ENCODE data around the gene RAP1GAP2. TPM values are rescaled to one million over a fixed set of nuclear protein-coding genes. Genes with fewer than 3 reads are reported as not detected.

Gene RAP1GAP2
- total RNA-seq, 4 donors from 2014 or later, result 7.4 to 13.1 (median 10.7) TPM

- Histone ChIP-seq H3K27me3 (no peaks in the 10 kb centered on the region), H3K9me3 (no peaks in the 10 kb centered on the region), H3K27ac (replicated peaks in 1 of 4) (no peak overlapping the region), H3K36me3 (no peaks in the 10 kb centered on the region), H3K4me3 (no peak overlapping the region), H3K4me1 (peaks cover 0 to 7% (median 0%) of the 10 kb centered on the region in 4 donors)
- intact Hi-C loops (cut with DNase I), result no loop called here
- 77% methylated on average over 10 of the region's 18 CpGs for WGBS
- DNase-seq (ENCODE audit: extremely low spot score), result no peak
- TF ChIP-seq POLR2AphosphoS5 (IDR thresholded peaks at IDR 0.05), result no peak
- TF ChIP-seq POLR2A (IDR thresholded peaks at IDR 0.05; ENCODE audit: low read depth), result no peak
- TF ChIP-seq, protein P1, sequence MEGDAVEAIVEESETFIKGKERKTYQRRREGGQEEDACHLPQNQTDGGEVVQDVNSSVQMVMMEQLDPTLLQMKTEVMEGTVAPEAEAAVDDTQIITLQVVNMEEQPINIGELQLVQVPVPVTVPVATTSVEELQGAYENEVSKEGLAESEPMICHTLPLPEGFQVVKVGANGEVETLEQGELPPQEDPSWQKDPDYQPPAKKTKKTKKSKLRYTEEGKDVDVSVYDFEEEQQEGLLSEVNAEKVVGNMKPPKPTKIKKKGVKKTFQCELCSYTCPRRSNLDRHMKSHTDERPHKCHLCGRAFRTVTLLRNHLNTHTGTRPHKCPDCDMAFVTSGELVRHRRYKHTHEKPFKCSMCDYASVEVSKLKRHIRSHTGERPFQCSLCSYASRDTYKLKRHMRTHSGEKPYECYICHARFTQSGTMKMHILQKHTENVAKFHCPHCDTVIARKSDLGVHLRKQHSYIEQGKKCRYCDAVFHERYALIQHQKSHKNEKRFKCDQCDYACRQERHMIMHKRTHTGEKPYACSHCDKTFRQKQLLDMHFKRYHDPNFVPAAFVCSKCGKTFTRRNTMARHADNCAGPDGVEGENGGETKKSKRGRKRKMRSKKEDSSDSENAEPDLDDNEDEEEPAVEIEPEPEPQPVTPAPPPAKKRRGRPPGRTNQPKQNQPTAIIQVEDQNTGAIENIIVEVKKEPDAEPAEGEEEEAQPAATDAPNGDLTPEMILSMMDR (IDR thresholded peaks at IDR 0.05), result no peak
- no peak for TF ChIP-seq EP300 (IDR thresholded peaks at IDR 0.05)
These were observed 125.2 kb downstream of the RAP1GAP2 start for GRCh38 chr17:2921443-2921842.

- Histone ChIP-seq H3K4me3 (no peak overlapping the region), H3K27ac (replicated peaks in 1 of 4) (no peak overlapping the region), H3K27me3 (no peaks in the 10 kb centered on the region), H3K9me3 (no peaks in the 10 kb centered on the region), H3K4me1 (peaks cover 0 to 7% (median 0%) of the 10 kb centered on the region in 4 donors), H3K36me3 (no peaks in the 10 kb centered on the region)
- TF ChIP-seq POLR2A (IDR thresholded peaks at IDR 0.05; ENCODE audit: low read depth) (no peak), EP300 (IDR thresholded peaks at IDR 0.05) (no peak)
- TF ChIP-seq, protein P1 (IDR thresholded peaks at IDR 0.05), result no peak
- intact Hi-C loops (cut with DNase I), result no loop called here
- 15% methylated on average over 10 of the region's 10 CpGs for WGBS
- DNase-seq (ENCODE audit: extremely low spot score), result no peak
These were observed 128.0 kb downstream of the RAP1GAP2 start for GRCh38 chr17:2924211-2924610.

DNA sequence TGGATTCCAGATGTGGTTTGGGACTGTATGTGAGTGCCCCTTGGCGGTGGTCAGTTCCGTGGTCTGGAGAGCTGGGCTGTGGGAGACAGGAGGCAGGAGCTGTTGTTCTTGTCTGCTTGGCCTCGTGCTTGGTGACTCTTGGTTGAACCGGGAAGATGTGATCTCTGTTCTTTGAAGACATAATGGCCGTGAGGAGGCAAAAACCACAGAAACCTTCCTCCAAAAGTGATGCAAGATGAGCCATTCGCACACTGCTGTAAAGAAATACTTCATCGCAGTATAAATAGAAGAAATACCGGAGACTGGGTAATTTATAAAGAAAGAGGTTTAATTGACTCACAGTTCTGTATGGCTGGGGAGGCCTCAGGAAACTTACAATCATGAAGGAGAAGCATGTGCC lies 128.8 kb downstream of the RAP1GAP2 start:
- TF ChIP-seq POLR2AphosphoS5 (IDR thresholded peaks at IDR 0.05) (no peak), EP300 (IDR thresholded peaks at IDR 0.05) (no peak), POLR2A (IDR thresholded peaks at IDR 0.05; ENCODE audit: low read depth) (no peak)
- TF ChIP-seq, protein P1 (IDR thresholded peaks at IDR 0.05), result no peak
- intact Hi-C loops (cut with DNase I), result no loop called here
- H3K4me1 ChIP-seq, result peaks cover 0 to 7% (median 0%) of the 10 kb centered on the region in 4 donors
- no peak for DNase-seq (ENCODE audit: extremely low spot score)
- H3K9me3 ChIP-seq, result no peaks in the 10 kb centered on the region
- H3K27me3 ChIP-seq, result no peaks in the 10 kb centered on the region
- no peak overlapping the region for H3K4me3 ChIP-seq
- 82% methylated on average over 8 of the region's 8 CpGs for WGBS
- H3K36me3 ChIP-seq, result no peaks in the 10 kb centered on the region
- H3K27ac ChIP-seq (replicated peaks in 1 of 4), result no peak overlapping the region

DNA sequence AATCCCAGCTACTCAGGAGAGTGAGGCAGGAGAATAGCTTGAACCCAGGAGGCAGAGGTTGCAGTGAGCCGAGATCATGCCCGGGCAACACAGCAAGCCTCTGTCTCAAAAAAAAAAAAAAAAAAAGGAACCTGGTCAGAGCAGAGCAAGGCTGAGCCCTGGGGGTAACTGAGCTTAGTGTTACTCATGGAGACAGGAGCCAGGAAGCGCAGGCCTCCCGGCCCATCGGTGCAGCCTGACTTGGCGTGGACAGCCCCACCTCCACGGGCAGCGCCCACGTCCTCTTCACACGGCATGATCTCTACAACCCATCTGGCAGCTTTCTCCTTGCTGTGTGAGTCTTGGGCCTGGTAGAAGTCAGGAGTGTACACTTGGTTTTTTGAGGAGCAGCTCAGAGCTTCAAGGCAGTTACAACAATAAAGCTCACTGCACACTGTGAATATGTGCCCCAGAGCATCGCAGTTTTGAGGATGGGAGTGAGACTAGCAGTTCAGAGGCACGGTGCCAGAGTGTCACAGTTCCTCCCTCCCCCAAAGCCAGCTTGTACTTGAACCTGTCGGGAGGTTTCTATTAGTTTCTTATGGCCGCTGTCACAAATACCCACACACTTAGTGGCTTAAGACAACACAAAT lies 129.9 kb downstream of the RAP1GAP2 start:
- Histone ChIP-seq H3K4me3 (no peak overlapping the region), H3K27ac (replicated peaks in 1 of 4) (no peak overlapping the region), H3K9me3 (no peaks in the 10 kb centered on the region), H3K4me1 (peaks cover 0 to 7% (median 0%) of the 10 kb centered on the region in 4 donors), H3K27me3 (no peaks in the 10 kb centered on the region), H3K36me3 (no peaks in the 10 kb centered on the region)
- DNase-seq (ENCODE audit: extremely low spot score), result no peak
- WGBS, result 77% methylated on average over 13 of the region's 14 CpGs
- TF ChIP-seq, protein P1 (IDR thresholded peaks at IDR 0.05), result no peak
- TF ChIP-seq EP300 (IDR thresholded peaks at IDR 0.05) (no peak), POLR2A (IDR thresholded peaks at IDR 0.05; ENCODE audit: low read depth) (no peak), POLR2AphosphoS5 (IDR thresholded peaks at IDR 0.05) (no peak)
- intact Hi-C loops (cut with DNase I), result no loop called here

Measured in esophagus muscularis mucosa (tissue), 4 donors.